ENCODE results near the gene PIK3CB.

DNA sequence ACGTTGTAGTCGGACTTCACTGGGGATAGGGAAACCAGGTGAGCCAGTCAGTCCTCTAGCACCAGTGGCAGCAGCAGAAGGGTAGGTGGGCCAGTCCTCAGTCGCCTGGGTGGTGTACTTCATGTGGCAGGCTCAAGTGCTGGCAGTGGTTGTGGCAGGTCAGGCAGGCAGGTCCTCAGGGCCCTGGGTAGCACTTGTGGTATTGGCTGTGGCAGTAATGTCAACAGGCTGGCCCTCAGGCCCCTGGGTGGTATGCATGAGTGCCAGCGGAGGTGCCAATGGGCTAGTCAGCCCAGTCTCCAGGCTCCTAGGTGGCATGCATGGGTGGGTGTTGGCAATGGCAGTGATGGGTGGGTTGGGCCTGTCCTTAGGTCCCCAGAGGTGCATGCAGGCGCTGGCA is 185.6 kb downstream of the PIK3CB start:
- TF ChIP-seq, protein P1, sequence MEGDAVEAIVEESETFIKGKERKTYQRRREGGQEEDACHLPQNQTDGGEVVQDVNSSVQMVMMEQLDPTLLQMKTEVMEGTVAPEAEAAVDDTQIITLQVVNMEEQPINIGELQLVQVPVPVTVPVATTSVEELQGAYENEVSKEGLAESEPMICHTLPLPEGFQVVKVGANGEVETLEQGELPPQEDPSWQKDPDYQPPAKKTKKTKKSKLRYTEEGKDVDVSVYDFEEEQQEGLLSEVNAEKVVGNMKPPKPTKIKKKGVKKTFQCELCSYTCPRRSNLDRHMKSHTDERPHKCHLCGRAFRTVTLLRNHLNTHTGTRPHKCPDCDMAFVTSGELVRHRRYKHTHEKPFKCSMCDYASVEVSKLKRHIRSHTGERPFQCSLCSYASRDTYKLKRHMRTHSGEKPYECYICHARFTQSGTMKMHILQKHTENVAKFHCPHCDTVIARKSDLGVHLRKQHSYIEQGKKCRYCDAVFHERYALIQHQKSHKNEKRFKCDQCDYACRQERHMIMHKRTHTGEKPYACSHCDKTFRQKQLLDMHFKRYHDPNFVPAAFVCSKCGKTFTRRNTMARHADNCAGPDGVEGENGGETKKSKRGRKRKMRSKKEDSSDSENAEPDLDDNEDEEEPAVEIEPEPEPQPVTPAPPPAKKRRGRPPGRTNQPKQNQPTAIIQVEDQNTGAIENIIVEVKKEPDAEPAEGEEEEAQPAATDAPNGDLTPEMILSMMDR (IDR thresholded peaks at IDR 0.05): no peak
- TF ChIP-seq EP300 (IDR thresholded peaks at IDR 0.05; ENCODE audit: borderline replicate concordance in 1 of 2, low read depth in 1 of 2, low read length in 1 of 2) (no peak), TEAD4 (IDR thresholded peaks at IDR 0.05; ENCODE audit: borderline replicate concordance, insufficient read depth) (no peak), MEF2A (IDR thresholded peaks at IDR 0.05; ENCODE audit: borderline replicate concordance, low read depth) (no peak), SIN3A (IDR thresholded peaks at IDR 0.05; ENCODE audit: borderline replicate concordance, low read depth, low read length) (no peak), POLR2AphosphoS5 (IDR thresholded peaks at IDR 0.05; ENCODE audit: low read depth, low read length) (no peak)
- TF ChIP-seq, protein P2, sequence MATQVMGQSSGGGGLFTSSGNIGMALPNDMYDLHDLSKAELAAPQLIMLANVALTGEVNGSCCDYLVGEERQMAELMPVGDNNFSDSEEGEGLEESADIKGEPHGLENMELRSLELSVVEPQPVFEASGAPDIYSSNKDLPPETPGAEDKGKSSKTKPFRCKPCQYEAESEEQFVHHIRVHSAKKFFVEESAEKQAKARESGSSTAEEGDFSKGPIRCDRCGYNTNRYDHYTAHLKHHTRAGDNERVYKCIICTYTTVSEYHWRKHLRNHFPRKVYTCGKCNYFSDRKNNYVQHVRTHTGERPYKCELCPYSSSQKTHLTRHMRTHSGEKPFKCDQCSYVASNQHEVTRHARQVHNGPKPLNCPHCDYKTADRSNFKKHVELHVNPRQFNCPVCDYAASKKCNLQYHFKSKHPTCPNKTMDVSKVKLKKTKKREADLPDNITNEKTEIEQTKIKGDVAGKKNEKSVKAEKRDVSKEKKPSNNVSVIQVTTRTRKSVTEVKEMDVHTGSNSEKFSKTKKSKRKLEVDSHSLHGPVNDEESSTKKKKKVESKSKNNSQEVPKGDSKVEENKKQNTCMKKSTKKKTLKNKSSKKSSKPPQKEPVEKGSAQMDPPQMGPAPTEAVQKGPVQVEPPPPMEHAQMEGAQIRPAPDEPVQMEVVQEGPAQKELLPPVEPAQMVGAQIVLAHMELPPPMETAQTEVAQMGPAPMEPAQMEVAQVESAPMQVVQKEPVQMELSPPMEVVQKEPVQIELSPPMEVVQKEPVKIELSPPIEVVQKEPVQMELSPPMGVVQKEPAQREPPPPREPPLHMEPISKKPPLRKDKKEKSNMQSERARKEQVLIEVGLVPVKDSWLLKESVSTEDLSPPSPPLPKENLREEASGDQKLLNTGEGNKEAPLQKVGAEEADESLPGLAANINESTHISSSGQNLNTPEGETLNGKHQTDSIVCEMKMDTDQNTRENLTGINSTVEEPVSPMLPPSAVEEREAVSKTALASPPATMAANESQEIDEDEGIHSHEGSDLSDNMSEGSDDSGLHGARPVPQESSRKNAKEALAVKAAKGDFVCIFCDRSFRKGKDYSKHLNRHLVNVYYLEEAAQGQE (IDR thresholded peaks at IDR 0.05; ENCODE audit: low read depth, low read length): no peak
- TF ChIP-seq, protein P3, sequence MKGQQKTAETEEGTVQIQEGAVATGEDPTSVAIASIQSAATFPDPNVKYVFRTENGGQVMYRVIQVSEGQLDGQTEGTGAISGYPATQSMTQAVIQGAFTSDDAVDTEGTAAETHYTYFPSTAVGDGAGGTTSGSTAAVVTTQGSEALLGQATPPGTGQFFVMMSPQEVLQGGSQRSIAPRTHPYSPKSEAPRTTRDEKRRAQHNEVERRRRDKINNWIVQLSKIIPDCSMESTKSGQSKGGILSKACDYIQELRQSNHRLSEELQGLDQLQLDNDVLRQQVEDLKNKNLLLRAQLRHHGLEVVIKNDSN (IDR thresholded peaks at IDR 0.05; ENCODE audit: borderline replicate concordance, low read depth): no peak
